Stimulated activated CD4-positive, alpha-beta T cell treated with anti-CD3 and anti-CD28 coated beads, Interleukin-12 subunit alpha, Interleukin-12 subunit beta, amount 100 ng/mL, for 24 hours (primary cell): Measurements from ENCODE around the gene MRPL20.
"Not testable (repeated sequence)": the region's sequence is repeated elsewhere in the genome, so short reads cannot be mapped to it uniquely, and the experiment has no call there.

Experiments used
- DNase-seq, 2 experiments: peaks; one replicate each; pipeline ENCODE4 v3.0.0-alpha.2; 2020; ENCODE audit warnings: low read depth in 2 of 2

The MRPL20 gene

DNA sequence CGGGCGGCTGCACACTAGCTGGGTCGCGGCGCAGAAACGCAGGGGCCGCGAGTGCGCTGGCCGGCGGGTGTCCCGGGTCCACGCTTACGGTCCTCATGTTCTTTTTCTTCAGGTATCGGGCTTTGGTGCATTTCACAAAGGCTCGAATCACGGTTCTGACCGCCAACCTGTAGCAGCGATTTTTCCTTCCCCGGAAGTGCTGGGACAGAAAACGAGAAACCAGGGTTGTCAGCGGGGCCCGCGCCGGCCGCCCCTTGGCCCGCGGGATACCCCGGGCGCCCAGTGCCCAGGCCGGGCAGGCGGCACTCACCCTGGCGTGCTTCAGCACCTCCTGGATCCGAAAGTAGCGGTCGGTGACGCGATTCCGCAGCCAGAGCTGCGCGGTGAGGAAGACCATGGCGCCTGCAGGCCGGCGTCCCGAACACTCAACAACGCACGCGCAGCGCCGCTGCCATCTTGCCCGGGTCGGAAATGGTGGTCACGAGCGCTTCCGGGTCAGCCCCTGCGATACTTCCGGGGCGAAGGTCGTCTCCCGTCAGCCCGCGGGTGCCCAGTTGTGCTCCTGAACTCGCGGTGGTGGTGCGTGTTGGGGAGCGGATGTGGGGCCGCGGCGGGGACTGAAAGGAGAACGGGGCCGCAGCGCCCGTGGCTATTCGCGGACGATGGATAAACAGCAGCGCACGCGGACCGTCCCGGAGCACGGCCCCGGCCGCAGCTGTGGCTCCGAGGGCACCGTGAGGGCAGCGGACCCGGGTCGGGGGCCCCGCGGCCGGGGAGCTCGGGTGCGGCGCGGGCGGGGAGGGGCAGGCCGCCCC lies at the start of gene MRPL20:
MRPL20 (minus strand) TSS at position 473 of the 815 bp plus-strand sequence; CDS start at position 397, 76 bp downstream.
- peak; percentile 93 to 95 for DNase-seq

DNA sequence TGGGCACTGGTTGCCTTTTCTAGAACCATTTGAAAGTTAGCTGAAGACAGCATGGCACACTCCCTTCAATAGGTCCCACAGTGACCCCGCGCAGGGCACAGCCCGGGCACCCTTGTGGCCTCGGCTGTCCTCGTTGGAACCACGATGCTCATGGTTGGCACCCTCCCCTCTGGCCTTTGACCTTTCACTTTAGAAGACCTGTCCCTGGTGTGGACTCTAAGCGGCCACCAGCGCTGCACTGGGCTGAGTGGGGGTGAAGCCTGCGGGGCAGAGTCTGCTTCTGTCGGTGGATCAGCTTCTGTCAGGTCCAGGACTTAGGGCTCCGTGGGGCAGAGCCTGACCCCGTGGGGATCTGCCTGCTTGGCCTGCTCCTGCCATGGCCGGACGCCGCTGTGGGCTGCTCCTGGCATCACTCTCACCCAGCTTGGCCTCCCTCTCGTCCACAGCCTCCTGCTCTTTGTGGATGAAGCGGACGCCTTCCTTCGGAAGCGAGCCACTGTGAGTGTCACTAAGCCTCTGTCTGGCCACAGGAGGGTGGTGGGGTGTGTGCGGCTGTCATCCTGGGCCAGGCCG lies 49.7 kb upstream of the MRPL20 start:
- not testable (repeated sequence) for DNase-seq

DNA sequence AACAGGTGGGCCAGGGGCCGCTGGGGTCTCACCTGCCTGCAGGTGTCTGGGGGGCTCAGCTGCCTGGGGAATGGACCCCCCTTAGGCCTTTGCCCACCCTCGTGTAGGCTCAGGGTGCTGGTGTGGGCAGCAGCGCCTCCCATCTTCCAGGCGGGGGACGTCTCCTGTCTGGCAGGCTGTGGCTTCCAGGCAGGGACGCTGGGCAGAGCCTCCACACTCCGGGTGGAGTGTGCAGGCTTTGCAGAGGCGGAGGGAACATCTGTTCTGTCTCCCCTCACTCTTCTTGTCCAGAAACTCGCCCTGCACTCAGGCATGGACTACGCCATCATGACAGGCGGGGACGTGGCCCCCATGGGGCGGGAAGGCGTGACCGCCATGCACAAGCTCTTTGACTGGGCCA lies 48.8 kb upstream of the MRPL20 start:
- not testable (repeated sequence) for DNase-seq

DNA sequence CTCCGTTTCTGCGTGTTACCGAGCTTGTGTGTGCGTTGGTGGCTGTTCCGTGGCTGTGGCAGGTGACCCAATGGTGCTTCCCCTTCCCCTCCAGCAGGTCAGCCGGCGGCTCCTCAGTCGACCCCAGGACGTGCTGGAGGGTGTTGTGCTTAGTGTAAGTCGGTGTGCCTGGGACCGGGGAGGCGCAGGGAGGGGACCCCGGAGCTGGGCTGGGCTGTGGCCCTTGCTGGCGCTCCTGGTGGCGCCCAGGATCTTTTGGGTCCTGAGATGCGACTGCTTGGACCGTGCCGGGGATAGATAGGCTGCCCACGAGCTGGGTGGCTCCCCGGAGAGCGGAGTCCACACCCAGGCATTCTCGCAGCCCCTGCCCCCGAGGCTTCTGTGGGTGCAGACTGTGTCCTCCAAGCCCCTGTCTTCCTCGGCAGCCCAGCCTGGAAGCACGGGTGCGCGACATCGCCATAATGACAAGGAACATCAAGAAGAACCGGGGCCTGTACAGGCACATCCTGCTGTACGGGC lies 48.3 kb upstream of the MRPL20 start:
- no peak for DNase-seq

DNA sequence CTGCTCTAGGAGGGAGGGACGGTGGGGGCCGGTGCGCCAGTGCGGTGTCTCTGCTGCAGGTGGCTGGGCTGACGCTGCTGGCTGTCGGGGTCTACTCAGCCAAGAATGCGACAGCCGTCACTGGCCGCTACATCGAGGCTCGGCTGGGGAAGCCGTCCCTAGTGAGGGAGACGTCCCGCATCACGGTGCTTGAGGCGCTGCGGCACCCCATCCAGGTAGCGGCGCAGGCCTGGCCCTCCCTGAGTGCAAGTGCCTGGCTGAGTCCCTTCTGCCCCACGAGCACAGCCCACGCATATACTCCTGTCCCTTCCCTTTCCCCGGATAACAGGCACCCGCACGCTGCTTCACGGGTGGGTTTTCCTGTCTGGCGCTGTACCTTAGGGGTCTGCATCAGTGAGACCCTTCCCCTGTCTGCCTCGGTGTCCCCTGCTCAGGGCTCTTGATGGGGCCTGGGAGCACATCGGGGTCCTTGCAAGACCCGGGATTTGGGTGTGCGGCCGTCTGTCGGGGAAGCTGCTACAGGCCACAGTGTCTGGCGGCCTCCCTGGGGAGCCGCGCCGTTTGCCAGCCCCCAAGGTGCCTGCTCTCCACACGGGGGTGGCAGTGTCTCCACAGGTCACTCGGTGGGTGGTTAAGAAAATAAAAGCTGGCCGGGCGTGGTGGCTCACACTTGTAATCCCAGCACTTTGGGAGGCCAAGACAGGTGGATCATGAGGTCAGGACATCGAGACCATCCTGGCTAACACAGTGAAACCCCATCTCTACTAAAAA lies 47.4 kb upstream of the MRPL20 start:
- not testable (repeated sequence) for DNase-seq

DNA sequence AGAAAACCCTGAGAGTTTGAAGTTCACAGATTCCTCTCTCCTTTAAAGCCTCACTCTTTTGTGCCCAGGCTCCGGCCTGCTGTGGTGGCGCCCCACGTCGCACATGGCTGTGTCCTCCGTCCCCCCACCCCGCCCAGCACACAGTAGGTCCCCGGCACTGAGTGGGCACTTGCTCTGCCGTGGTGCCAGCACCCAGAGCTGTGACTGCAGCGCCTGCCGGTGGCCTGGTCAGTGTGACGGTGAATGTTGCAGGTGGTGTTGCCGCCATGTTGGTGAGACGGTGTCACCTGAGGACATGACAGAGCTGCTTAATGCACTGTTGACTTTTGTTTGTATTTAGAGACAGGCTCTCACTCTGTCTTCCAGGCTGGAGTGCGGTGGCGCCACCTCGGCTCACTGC lies 45.8 kb upstream of the MRPL20 start:
- no peak for DNase-seq

DNA sequence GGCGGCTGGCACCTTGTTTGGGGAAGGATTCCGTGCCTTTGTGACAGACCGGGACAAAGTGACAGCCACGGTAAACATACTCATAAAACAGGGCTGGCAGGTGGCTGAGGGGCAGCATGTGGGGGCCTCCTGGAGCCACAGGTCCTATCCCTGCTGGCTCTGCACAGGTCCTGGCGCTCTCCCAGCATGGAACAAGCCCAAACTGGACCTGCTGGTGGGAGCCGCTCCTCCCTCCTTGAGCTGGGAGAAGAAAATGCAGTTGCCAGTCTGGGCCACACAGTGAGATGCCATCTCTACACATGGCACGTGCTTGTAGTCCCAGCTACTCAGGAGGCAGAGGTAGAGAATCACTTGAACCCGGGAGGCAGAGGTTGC lies 45.3 kb upstream of the MRPL20 start:
- not testable (repeated sequence) for DNase-seq

DNA sequence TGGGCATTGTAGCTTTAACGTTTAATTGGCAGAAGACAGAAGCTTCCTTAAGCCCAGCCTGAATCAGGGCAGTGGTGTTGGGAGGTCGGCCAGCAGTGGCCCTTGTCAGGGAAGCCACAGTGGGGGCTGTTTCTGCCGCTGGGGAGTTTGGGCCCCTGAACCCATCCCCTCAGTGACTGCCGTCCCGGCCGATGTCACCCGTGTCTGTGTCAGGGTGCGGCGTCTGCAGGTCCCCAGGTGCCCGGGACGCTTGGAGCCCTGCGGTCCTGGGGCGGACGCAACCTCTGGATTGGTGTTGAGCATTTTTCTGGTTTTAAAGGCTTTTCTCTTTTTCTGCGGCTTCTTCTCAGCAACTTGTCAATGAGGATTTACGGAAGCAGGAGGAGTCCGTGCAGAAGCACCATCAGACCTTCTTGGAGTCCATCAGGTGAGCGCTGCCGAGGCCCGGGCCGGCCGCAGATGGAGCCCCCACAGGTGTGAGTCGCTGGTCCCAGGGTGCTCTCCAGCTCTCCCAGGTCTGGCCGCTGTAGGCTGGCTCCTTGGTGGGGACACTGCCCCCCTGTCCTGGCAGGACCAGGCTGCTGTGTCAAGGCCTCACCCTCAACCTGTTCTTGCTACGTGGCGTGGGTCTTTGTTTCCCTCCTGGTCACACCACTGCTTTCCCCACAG lies 44.7 kb upstream of the MRPL20 start:
- DNase-seq: no peak

DNA sequence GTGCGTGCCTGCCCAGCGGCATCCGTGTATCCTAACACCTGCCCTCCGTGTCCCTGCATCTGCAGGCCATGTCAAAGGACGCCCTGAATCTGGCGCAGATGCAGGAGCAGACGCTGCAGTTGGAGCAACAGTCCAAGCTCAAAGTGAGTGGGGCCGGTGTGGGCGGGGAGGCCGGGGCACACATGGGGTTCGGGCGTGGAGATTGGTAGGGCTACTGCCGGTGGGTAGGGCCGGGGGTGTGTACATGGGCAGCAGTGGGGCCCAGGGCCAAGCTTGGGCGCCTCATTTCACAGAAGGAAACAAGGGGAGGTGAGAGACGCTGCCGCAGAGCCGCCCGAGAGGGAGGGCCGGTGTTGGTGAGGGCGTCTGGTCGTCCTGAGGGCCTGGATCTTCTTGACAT lies 43.5 kb upstream of the MRPL20 start:
- not testable (repeated sequence) for DNase-seq

DNA sequence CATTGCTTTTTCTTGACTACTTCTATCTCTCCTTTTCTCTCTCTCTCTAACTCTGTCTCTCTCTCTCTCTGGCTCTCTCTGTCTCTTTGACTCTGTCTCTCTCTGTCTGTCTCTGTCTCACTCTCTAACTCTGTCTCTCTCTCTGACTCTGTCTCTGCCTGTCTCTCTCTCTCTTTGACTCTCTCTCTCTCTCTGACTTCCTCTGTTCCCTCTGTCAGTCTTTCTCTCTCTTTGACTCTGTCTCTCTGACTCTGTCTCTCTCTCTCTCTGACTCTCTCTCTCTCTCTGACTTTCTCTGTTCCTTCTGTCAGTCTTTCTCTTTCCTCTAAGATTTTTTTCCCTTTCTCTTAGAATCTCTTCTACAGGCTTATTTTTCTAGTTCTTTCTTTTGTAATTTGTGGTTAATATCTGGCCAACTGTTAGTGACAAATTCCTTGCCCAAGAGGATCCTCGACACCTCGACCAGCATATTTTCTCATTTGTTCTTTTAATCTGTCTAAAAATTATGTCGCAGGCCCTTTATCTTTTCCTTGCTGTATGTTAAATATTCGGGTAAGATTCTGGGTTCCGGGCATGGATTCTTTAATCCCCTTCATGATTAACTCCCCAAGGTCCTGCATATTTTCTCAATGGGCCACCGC lies 42.1 kb upstream of the MRPL20 start, which contains the start of gene ATAD3C:
ATAD3C (plus strand) TSS at position 591 of the 641 bp plus-strand sequence. CDS start 995 bp downstream, outside the sequence.
- no peak for DNase-seq

DNA sequence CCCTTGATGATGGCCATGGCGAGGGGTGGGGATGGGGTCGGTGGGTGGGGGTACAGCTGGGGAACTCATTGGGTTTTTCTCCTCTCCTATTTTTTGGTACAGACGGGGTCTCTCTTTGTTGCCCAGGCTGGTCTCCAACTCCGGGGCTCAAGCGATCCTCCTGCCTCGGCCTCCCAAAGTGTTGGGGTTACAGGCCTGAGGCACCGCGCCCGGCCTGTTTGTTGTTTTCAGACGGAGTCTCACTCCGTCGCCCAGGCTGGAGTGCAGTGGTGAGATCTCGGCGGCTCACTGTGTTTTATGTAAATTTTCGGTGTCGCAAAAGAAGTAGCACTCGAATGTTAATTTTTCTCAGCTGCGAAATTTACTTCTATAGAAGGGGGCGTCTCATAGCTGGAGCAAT lies 39.5 kb upstream of the MRPL20 start:
- not testable (repeated sequence) for DNase-seq

DNA sequence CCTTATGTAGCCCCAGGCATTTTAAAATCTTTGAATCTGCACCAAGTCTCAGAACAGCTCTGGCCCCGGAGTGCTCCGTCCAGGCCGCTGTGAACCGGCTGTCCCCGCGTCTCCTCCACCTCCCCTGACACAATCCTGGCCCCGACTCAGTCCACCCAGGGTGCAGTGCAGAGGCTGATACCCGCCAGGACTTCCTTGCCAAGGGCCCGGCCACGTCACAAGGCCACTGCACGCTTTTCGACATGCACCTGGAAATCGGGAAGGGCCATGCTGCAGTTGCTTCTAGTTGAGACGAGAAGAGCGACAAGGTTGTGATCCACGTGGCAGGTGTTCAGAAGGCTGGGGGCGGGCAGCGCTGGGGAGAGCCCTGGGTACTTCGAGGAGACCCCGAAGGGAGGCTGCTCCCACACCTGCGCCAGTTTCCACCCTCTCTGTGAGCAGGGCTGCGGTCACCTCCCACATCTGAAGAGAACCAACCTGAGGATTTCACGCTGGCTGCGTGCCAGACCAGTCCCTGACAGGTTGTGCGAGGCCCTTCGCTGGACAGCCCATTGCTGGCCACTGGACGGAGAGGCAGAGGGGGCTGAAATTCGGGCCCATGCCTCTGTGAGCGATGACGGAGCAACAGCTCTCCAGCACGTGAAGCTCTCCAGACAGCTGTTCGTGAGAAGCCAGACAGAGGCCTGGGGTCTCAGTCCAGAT lies 35.1 kb upstream of the MRPL20 start:
- DNase-seq: no peak

DNA sequence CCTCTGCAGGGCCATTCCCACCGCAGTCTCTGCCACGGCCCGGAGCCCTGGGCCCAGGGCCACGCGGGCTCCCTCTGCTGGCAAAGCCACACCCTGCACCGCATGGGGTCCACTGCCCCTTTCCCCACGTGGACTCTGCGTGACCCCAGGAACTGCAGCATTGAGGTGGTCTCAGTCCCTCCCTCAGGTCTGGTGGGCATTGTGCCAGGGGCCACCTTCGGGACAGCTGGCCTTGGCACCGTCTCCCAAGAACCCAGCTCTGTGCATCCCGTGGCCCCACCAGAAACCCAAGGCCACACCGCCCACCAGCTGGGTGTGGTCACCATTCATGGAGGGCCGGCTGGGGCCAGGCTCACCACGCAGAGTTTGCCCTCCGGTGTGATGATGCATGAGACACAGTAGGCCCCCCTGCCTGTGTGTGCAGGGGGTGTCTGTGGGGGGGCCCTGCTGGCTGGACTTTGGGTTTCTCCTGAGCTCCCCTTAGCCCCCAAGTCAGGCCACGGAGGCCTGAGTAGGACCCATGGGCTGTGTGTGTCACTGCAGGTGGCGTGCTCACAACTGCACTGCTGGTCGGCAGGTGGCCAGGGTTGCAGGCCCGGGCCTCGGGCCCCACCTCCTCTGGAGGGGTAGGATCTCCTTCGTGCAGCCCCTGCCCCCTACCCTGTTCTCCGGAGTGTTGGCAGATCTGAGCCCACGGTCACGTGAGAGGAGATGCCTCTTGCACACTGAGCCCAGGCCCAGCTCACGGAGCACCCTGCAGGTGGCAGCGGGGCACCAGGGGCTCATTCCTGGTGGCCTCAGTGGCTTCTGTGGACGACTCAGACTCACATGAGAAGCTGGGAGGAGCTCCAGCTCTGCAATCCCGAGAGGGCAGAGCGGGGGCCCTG lies 34.2 kb upstream of the MRPL20 start:
- DNase-seq: peak in 1 of 2 experiments; percentile 57

DNA sequence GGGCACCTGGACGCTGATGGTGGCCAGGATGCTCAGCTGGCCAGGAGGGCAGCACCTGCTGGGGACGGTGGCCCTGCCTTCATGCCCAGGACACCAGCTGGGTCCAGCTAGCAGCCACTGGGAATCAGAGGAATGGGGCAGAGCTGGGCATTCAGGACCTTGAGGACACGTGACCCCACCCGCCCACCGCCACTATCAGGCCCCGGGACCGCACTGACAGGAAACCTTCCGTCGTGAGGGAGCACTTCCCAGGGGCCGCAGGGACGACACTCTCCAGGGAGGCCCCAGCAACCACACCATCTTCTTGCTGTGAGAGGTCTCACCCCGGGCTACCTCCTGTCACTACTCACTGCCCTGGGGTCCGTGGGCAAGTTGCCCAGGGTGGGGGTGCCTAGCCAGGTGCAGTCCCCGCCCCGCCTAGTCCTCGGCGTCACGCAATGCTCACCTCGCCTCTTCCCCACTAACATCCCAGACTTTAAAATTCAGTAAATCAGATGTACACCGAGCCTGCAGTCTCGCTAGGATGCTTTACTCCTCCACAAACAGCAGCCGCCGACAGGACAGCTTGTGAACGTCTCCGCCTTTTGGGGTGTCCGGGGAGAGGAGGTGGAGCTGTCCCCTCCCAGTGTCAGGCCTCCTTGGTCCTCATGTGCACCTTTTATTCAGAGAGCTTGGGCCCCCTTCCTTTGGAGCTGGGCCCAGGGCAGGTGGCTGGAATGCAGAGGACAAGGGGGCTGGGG lies 33.3 kb upstream of the MRPL20 start:
- DNase-seq: no peak

DNA sequence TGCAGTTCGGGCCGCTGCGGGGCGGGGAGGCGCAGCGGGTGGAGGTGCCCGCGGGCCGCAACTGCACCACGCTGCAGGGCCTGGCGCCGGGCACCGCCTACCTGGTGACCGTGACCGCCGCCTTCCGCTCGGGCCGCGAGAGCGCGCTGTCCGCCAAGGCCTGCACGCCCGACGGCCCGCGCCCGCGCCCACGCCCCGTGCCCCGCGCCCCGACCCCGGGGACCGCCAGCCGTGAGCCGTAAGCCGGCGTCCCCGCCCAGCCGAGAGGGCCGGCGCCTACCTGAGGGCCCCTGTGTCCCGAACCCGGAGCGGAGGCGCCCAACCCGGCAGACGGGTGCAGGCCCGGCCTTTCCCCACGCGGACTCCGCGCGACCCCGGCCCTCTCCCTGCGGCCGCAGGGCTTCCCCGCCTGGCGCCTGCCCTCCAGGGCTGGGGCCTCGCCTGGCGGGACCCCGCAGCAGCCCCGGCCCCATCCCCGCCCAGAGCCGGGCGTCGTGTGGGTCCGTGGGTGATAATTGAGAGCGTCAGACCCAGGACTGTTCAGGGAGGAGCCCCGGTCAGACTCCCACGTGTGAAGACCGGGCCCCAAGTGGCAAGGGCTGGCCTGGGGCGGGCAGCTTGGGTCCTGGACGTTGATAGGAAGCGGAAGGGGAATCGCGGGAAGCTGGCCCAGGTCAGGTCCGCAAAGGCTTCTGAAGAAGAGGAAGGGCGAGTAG lies 32.6 kb upstream of the MRPL20 start:
- no peak for DNase-seq

DNA sequence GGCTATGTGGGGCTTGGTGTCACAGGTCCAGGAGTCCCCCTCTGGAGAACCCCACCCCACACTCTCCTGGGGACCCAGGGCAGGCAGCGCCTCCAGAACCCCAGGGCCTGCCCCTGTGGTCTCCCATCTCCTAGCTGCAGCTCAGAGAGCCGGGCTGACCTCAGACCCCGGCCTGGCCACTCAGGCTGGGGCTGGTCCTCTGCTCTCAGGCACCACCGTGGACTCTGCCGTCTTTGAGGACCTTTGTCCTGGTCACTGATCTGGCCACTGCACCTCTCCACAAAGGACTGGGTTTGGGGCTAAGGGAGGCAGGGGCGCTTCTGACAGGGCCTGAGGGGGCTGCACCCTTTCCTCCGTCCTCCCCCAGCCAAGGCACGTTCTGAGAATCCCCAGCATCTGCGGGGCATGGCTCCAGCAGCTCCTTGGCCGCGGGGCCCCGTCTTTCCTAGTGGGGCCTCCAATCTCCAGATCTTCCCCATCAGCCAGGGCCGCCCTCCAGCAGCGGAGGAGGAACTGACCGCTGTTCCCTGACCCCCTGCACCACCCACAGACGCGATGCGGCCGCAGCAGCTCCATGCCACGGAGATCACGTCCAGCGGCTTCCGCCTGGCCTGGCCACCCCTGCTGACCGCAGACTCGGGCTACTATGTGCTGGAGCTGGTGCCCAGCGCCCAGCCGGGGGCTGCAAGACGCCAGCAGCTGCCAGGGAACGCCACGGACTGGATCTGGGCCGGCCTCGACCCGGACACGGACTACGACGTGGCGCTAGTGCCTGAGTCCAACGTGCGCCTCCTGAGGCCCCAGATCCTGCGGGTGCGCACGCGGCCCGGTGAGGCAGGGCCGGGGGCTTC lies 31.7 kb upstream of the MRPL20 start:
- no peak for DNase-seq

DNA sequence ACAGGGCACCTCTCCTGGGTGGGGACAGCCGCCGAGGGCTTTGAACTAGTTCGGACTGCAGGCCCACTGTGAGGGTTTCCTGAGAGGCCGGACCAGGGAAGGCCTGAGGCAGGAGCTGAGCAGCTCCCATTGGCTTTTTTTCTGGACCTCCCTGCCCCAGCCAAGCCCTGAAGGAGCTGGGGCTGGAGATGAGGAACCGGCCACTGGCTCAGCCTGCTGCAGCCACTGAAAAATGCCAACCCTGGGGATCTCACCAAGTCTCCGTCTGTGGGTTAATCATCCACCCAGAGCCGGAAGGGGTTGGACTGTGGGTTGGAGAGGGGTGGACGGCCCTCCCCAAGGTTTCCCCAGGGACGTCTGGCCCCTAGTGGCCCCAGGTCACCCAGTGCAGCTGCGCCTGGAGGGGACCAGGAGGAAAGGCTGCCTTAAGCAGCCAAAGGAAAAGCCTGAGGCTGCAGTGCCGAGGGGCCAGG lies 30.8 kb upstream of the MRPL20 start:
- DNase-seq: no peak
